Lung (tissue), 12 donors: ENCODE results near the gene RPS10. TPM values are rescaled to one million over a fixed set of nuclear protein-coding genes. Genes with fewer than 3 reads are reported as not detected.

Source experiments
- ATAC-seq: fragments of 200-7000 bp; cut with Tn5 transposase; one replicate; pipeline ENCODE4 v1.9.1; 2020; ENCODE audit warnings: moderate number of reproducible peaks; ENCODE audit not compliant: insufficient read depth, low FRiP score
- DNase-seq, 3 donors: peaks; one replicate each; pipeline ENCODE4 v3.0.0-alpha.2; 2013 to 2017
- H3K27ac ChIP-seq, 2 donors: one replicate each; pipeline ENCODE4 v1.5.1; 2013; ENCODE audit warnings: mild to moderate bottlenecking in 2 of 2, moderate library complexity in 2 of 2, control low read depth in 1 of 2, inconsistent platforms in 1 of 2, low read depth in 1 of 2, low read length in 1 of 2
- H3K27me3 ChIP-seq, 3 donors: one replicate each; pipeline ENCODE4 v1.5.1; 2013; ENCODE audit warnings: low read length in 2 of 3; ENCODE audit not compliant: control insufficient read depth in 3 of 3, insufficient read depth in 3 of 3
- H3K36me3 ChIP-seq, 4 donors: one replicate each; pipeline ENCODE4 v1.5.1; 2013; ENCODE audit warnings: low read length in 4 of 4, mild to moderate bottlenecking in 1 of 4, moderate library complexity in 1 of 4; ENCODE audit not compliant: control insufficient read depth in 4 of 4, insufficient read depth in 4 of 4
- H3K4me1 ChIP-seq, 5 donors: one replicate each; pipeline ENCODE4 v1.5.1; 2013; ENCODE audit warnings: low read length in 5 of 5, mild to moderate bottlenecking in 2 of 5, moderate library complexity in 1 of 5; ENCODE audit not compliant: control insufficient read depth in 5 of 5, insufficient read depth in 5 of 5
- H3K4me3 ChIP-seq: one replicate; pipeline ENCODE4 v1.5.1; 2013; ENCODE audit warnings: mild to moderate bottlenecking, control low read depth, moderate library complexity
- H3K9ac ChIP-seq, 2 donors: one replicate each; pipeline ENCODE4 v1.5.1; 2013; ENCODE audit warnings: low read length in 2 of 2, control low read depth in 1 of 2; ENCODE audit not compliant: insufficient read depth in 1 of 2
- H3K9me3 ChIP-seq, 4 donors: one replicate each; pipeline ENCODE4 v1.5.1; 2013; ENCODE audit warnings: low read length in 3 of 4, mild to moderate bottlenecking in 1 of 4, moderate library complexity in 1 of 4; ENCODE audit not compliant: control insufficient read depth in 4 of 4, insufficient read depth in 3 of 4
- WGBS, 2 donors: extraction: QIAGEN DNeasy Blood & Tissue Kit; methylation state at CpG; one replicate each; pipeline ENCODE4 v1.1.7; 2013; 5-methylcytosine and 5-hydroxymethylcytosine counted together
- polyA plus RNA-seq, 2 donors: library from polyadenylated mRNA; stranded (reverse); fragments of 200-250 nt; gene quantifications; one replicate each; pipeline ENCODE4 v1.2.1, GENCODE V29; 2013
- total RNA-seq, 2 donors: library from RNA; depleted of rRNA in 1 of 2; stranded (reverse); fragments of >200 nt in 1 of 2; gene quantifications; one replicate each; pipeline ENCODE4 v1.2.1, GENCODE V29; 2014 to 2021
- TF ChIP-seq, protein P1 (sequence below): IDR thresholded peaks from 2 replicates; pipeline ENCODE4 v1.5.1; 2012; ENCODE audit warnings: mild to moderate bottlenecking; ENCODE audit errors: control extremely low read depth, extremely low read depth
- donor health status: control.
- donor health status: control.
- donor health status: Bipolar disorder and iron deficiency.
- donor health status: healthy.
- donor health status: DM: yes; HTN: yes; CAD: no.

The RPS10 gene
- total and polyA plus RNA-seq, 4 donors = 846 to 2,710 (median 1,738) TPM

DNA sequence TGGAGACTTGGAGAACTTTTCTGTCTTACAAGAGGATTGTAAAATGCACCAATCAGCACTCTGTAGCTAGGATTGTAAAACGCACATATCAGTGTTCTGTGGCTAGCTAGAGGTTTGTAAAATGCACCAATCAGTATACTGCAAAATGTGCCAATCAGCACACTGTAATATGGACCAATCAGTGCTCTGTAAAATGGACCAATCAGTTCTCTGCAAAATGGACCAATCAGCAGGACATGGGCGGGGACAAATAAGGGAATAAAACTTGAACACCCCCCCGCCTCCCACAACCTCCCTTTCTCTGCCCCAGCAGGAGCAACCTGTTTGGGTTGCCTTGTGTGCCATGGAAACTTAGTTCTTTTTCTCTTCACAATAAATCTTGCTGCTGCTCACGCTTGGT lies 12.8 kb upstream of the RPS10 start:
- TF ChIP-seq, protein P1, sequence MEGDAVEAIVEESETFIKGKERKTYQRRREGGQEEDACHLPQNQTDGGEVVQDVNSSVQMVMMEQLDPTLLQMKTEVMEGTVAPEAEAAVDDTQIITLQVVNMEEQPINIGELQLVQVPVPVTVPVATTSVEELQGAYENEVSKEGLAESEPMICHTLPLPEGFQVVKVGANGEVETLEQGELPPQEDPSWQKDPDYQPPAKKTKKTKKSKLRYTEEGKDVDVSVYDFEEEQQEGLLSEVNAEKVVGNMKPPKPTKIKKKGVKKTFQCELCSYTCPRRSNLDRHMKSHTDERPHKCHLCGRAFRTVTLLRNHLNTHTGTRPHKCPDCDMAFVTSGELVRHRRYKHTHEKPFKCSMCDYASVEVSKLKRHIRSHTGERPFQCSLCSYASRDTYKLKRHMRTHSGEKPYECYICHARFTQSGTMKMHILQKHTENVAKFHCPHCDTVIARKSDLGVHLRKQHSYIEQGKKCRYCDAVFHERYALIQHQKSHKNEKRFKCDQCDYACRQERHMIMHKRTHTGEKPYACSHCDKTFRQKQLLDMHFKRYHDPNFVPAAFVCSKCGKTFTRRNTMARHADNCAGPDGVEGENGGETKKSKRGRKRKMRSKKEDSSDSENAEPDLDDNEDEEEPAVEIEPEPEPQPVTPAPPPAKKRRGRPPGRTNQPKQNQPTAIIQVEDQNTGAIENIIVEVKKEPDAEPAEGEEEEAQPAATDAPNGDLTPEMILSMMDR = no peak
- no peaks in the 10 kb centered on the region for H3K4me1 ChIP-seq
- ATAC-seq = no peak
- no peak overlapping the region for H3K9ac ChIP-seq
- H3K27me3 ChIP-seq = no peaks in the 10 kb centered on the region
- no peaks in the 10 kb centered on the region for H3K9me3 ChIP-seq
- DNase-seq = no peak
- WGBS, 2 donors = 65 to 68% methylated on average over 4 of the region's 4 CpGs
- no peak overlapping the region for H3K27ac ChIP-seq
- H3K4me3 ChIP-seq = no peak overlapping the region
- no peaks in the 10 kb centered on the region for H3K36me3 ChIP-seq

DNA sequence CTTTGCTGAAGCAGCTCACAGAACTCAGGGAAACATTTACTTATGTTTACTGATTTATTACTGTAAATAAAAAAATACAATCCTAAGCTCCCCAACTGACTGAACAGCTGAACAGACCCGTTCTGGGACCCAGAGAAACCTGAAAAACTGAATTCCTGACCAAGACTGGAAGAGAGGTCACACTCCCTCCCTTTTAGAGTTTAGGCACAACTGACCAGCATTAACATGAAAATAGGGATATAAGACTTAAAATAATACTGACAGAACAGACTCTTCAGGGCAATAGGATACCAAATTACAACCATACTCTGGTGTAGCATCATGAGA lies 11.7 kb upstream of the RPS10 start:
- TF ChIP-seq, protein P1 = no peak
- Histone ChIP-seq H3K4me3 (no peak overlapping the region), H3K27ac (no peak overlapping the region), H3K9ac (no peak overlapping the region), H3K36me3 (no peaks in the 10 kb centered on the region), H3K4me1 (no peaks in the 10 kb centered on the region), H3K9me3 (no peaks in the 10 kb centered on the region), H3K27me3 (no peaks in the 10 kb centered on the region)
- ATAC-seq = no peak
- WGBS, 2 donors = 76 to 84% methylated on average over 1 of the region's 1 CpG
- DNase-seq = no peak

DNA sequence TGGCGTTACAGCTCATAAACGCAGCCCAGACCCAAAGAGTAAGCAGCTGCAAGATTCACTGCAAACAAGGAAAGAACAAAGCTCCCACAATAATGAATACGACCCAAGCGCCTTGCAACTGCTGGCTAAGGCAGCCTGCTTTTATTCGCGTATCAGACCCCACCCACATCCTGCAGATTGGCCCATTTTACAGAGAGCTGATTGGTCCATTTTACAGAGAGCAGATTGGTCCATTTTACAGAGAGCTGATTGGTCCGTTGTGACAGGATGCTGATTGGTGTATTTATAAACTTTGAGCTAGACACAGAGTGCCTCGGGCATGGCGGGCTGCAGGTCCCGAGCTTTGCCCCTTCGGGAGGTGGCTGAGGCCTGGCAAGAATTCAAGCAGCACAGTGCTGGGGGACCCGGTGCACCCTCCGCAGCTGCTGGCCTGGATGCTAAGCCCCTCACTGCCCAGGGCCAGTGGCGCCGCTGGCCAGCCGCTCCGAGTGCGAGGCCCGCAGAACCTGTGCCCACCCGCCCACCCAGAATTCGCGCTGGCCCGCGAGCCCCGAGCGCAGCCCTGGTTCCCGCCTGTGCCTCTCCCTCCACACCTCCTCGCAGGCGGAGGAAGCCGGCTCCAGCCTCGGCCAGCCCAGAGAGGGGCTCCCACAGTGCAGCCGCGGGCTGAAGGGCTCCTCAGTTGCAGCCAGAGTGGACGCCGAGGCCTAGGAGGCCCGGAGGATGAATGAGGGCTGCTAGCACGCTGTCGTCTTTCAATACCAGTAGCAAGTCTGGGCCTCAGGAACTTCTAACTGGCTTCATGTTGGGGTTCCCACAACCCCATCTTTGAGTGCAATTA lies 11.2 kb upstream of the RPS10 start:
- H3K27ac ChIP-seq = no peak overlapping the region
- ATAC-seq (no peak), DNase-seq (no peak)
- no peaks in the 10 kb centered on the region for H3K9me3 ChIP-seq
- H3K36me3 ChIP-seq = no peaks in the 10 kb centered on the region
- no peaks in the 10 kb centered on the region for H3K27me3 ChIP-seq
- H3K4me1 ChIP-seq = no peaks in the 10 kb centered on the region
- no peak overlapping the region for H3K4me3 ChIP-seq
- TF ChIP-seq, protein P1 = no peak
- 91 to 94% methylated on average over 38 of the region's 38 CpGs for WGBS, 2 donors
- H3K9ac ChIP-seq = no peak overlapping the region

DNA sequence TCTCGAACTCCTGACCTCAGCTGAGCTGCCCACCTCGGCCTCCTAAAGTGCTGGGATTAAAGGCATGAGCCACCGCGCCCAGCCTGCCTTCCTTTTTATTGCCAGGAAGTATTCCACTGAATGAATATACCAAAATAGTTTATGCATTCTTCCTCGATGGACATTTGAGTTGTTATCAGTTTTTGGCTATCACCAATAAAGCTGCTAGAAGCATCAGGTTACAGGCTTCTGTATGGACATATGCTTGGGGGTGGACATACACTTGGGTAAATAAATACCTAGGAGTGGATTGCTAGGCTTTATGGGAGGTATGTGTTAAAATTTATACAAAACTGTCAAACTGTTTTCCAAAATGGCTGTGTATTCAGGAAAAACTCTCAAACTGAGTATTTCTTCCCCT lies 10.0 kb upstream of the RPS10 start:
- Histone ChIP-seq H3K27me3 (no peaks in the 10 kb centered on the region), H3K4me3 (no peak overlapping the region), H3K9me3 (no peaks in the 10 kb centered on the region), H3K27ac (no peak overlapping the region), H3K4me1 (no peaks in the 10 kb centered on the region), H3K36me3 (no peaks in the 10 kb centered on the region), H3K9ac (no peak overlapping the region)
- ATAC-seq = no peak
- DNase-seq = no peak
- TF ChIP-seq, protein P1 = no peak
- WGBS, 2 donors = 68 to 82% methylated on average over 5 of the region's 5 CpGs
